ENCODE data around the gene INMT. TPM values are rescaled to one million over a fixed set of nuclear protein-coding genes. Genes with fewer than 3 reads are reported as not detected.

The INMT gene
- polyA plus RNA-seq, 2 of the 4 experiments (the other 2 are of a cell fraction): not detected

- TF ChIP-seq PBX3 (IDR thresholded peaks at IDR 0.05) (no peak), MAX (IDR thresholded peaks at IDR 0.05) (no peak), HOXB13 (CRISPR knock-in tag; IDR thresholded peaks at IDR 0.05; ENCODE audit: low read depth) (no peak)
Observed at GRCh38 chr7:30706316-30706715, 45.6 kb upstream of the INMT start (continued).

GRCh38 chr7:30706908-30707307, 45.0 kb upstream of the INMT start:
- no peaks in the 10 kb centered on the region for H3K9me3 ChIP-seq
- H3K4me2 ChIP-seq: no peak overlapping the region
- H3K4me1 ChIP-seq: no peaks in the 10 kb centered on the region
- no peak overlapping the region for H3K4me3 ChIP-seq
- 59% methylated on average over 6 of the region's 6 CpGs for WGBS (ENCODE audit: missing lambda C conversion rate)
- ATAC-seq: no peak
- DNase-seq (ENCODE audit: low read depth in 1 of 2, low spot score in 1 of 2): no peak
- TF ChIP-seq NR3C1 (IDR thresholded peaks at IDR 0.05) (no peak), TP53 (CRISPR knock-in tag; IDR thresholded peaks at IDR 0.05) (no peak), HES2 (IDR thresholded peaks at IDR 0.05) (no peak), POLR2A (IDR thresholded peaks at IDR 0.05; ENCODE audit: low read length) (no peak), ZNF302 (CRISPR knock-in tag; IDR thresholded peaks at IDR 0.05) (no peak), CBX2 (IDR thresholded peaks at IDR 0.05; ENCODE audit: borderline replicate concordance, low read depth) (no peak), HDAC2 (IDR thresholded peaks at IDR 0.05) (no peak), HOXA7 (CRISPR knock-in tag; IDR thresholded peaks at IDR 0.05) (no peak)
- H3K27ac ChIP-seq: no peak overlapping the region
- no peak for FAIRE-seq
- CTCF ChIA-PET: interaction anchor here (1.4 kb wide), 1 partner anchor 17 kb away, joined by 3 read pairs; no protein-coding TSS in a partner anchor
- POLR2A ChIA-PET: no interaction called here

- 66% methylated on average over 16 of the region's 16 CpGs for WGBS (ENCODE audit: missing lambda C conversion rate)
Observed at GRCh38 chr7:30707391-30708357, 44.3 kb upstream of the INMT start.

GRCh38 chr7:30708412-30708811, 43.5 kb upstream of the INMT start:
- Histone ChIP-seq H3K4me2 (no peak overlapping the region), H3K27ac (no peak overlapping the region), H3K4me1 (no peaks in the 10 kb centered on the region), H3K4me3 (no peak overlapping the region), H3K9me3 (no peaks in the 10 kb centered on the region)
- ATAC-seq: no peak
- TF ChIP-seq GATA3 (IDR thresholded peaks at IDR 0.05; ENCODE audit: borderline replicate concordance): no peak
- TF ChIP-seq HOXA7 (CRISPR knock-in tag; IDR thresholded peaks at IDR 0.05): no peak
- no peak for TF ChIP-seq KDM5A (IDR thresholded peaks at IDR 0.05)
- TF ChIP-seq PBX3 (IDR thresholded peaks at IDR 0.05): no peak
- TF ChIP-seq ZSCAN20 (CRISPR knock-in tag; IDR thresholded peaks at IDR 0.05): no peak
- no peak for TF ChIP-seq EHF (CRISPR knock-in tag; IDR thresholded peaks at IDR 0.05)
- no peak for TF ChIP-seq BCL3 (IDR thresholded peaks at IDR 0.05)
- no peak for TF ChIP-seq HES2 (IDR thresholded peaks at IDR 0.05)
- TF ChIP-seq CBX8 (IDR thresholded peaks at IDR 0.05): no peak
- TF ChIP-seq FOSB (CRISPR knock-in tag; IDR thresholded peaks at IDR 0.05): no peak
- TF ChIP-seq RCOR1 (IDR thresholded peaks at IDR 0.05; ENCODE audit: low read depth, low read length): no peak
- TF ChIP-seq EP300 (IDR thresholded peaks at IDR 0.05): no peak
- POLR2A ChIA-PET: no interaction called here
- no peak for DNase-seq (ENCODE audit: low read depth in 1 of 2, low spot score in 1 of 2)
- 55% methylated on average over 4 of the region's 4 CpGs for WGBS (ENCODE audit: missing lambda C conversion rate)
- CTCF ChIA-PET: interaction anchor here (0.9 to 1.6 kb wide), 3 partner anchors 18 to 426 kb away, joined by 3 to 4 read pairs (median 3); no protein-coding TSS in a partner anchor
- FAIRE-seq: no peak

More at GRCh38 chr7:30707391-30708357, 44.3 kb upstream of the INMT start:
- Histone ChIP-seq H3K4me1 (no peaks in the 10 kb centered on the region), H3K27ac (no peak overlapping the region), H3K9me3 (no peaks in the 10 kb centered on the region), H3K4me2 (no peak overlapping the region), H3K4me3 (no peak overlapping the region)
- no peak for FAIRE-seq
- no peak for ATAC-seq
- TF ChIP-seq RCOR1 (IDR thresholded peaks at IDR 0.05; ENCODE audit: low read depth, low read length): no peak
- no peak for TF ChIP-seq SREBF2 (IDR thresholded peaks at IDR 0.05)
- no peak for TF ChIP-seq CHD4 (IDR thresholded peaks at IDR 0.05; ENCODE audit: borderline replicate concordance)
- no peak for TF ChIP-seq EHMT2 (IDR thresholded peaks at IDR 0.05; ENCODE audit: low read depth)
- TF ChIP-seq HEYL (CRISPR knock-in tag; IDR thresholded peaks at IDR 0.05): no peak
- no peak for TF ChIP-seq ZSCAN20 (CRISPR knock-in tag; IDR thresholded peaks at IDR 0.05)
- ChIA-PET POLR2A (no interaction called here), CTCF (interaction anchor here (0.9 to 1.4 kb wide), 2 partner anchors 17 to 34 kb away, joined by 3 read pairs; no protein-coding TSS in a partner anchor)
- no peak for DNase-seq (ENCODE audit: low read depth in 1 of 2, low spot score in 1 of 2)
